AG10803 (cell line): ENCODE results near the gene FYCO1.

Source experiments
- DNase-seq: peaks from one replicate; pipeline ENCODE4 v3.0.0; 2010; ENCODE audit warnings: low read depth
- H3K4me3 ChIP-seq: 2 replicates; pipeline ENCODE4 v1.5.1; 2011; ENCODE audit warnings: mild to moderate bottlenecking, low read length, control low read depth
- TF ChIP-seq, protein P1 (sequence below): conservative IDR thresholded peaks from 2 replicates; pipeline ENCODE4 v1.5.1; 2011; ENCODE audit warnings: mild to moderate bottlenecking, low read length, control low read depth, inconsistent platforms

The FYCO1 gene

DNA sequence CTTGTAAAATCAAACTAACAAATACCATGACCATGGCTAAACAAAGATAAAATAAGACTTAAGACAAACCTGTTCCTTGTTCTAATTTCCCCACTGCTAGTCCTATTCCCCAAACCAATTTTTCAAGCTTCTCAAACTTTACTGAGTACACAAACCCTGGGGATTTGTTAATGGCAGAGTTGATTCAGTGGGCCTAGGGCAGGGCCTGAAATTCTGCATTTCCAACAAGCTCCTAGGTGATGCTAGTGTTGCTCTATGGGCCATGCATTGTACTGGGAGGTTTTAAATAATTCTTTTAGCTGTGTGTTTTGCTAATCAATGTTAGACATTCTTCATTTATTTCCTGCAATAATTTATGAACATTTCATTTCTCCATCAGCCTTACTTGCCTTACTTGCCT, 122.6 kb downstream of the FYCO1 start:
- TF ChIP-seq, protein P1, sequence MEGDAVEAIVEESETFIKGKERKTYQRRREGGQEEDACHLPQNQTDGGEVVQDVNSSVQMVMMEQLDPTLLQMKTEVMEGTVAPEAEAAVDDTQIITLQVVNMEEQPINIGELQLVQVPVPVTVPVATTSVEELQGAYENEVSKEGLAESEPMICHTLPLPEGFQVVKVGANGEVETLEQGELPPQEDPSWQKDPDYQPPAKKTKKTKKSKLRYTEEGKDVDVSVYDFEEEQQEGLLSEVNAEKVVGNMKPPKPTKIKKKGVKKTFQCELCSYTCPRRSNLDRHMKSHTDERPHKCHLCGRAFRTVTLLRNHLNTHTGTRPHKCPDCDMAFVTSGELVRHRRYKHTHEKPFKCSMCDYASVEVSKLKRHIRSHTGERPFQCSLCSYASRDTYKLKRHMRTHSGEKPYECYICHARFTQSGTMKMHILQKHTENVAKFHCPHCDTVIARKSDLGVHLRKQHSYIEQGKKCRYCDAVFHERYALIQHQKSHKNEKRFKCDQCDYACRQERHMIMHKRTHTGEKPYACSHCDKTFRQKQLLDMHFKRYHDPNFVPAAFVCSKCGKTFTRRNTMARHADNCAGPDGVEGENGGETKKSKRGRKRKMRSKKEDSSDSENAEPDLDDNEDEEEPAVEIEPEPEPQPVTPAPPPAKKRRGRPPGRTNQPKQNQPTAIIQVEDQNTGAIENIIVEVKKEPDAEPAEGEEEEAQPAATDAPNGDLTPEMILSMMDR: no peak
- no peak overlapping the region for H3K4me3 ChIP-seq
- DNase-seq: no peak

- H3K4me3 ChIP-seq: no peak overlapping the region
- TF ChIP-seq, protein P1: no peak
- no peak for DNase-seq
Observed at GRCh38 chr3:45872569-45872968, 123.1 kb downstream of the FYCO1 start.

DNA sequence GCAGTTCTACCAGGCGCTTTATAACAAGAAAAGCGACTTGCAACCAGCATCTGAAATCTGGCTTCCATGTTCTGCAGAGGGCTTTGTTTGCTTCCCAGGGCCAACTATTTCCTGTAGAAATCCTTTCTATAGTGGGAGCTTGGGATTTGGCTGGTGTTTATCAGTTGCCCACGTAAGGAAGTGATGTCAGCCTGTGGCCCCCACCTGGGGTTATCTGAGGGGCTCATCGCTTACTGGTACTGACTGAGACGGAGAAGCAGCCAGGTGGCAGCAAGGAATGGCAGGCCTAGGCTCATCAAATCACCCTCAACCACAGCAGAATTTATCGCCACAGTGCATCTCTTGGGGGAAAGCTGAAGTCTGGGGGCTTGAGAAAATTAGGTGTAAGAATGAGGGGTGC, 123.8 kb downstream of the FYCO1 start:
- TF ChIP-seq, protein P1: no peak
- no peak for DNase-seq
- H3K4me3 ChIP-seq: no peak overlapping the region

DNA sequence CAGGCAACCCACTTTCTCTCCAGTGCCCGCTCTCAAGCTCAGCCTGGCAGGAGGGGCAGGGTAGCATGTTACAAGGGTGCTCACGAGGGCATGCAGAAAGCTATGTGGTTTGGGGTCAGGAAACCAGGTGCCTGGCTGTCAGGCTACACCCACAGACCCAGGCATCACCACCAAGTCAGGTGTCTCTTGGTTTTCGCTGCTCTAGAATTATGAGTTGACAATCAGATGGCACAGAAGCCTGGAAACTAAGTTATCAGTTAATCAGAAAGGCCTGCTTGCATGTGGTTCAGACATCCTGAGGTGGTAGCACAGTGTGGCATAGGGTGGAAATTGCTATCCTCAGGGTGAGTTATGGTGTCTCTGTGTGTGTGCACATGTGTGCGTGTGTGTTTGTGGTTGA, 125.5 kb downstream of the FYCO1 start:
- TF ChIP-seq, protein P1: no peak
- H3K4me3 ChIP-seq: no peak overlapping the region
- DNase-seq: no peak

DNA sequence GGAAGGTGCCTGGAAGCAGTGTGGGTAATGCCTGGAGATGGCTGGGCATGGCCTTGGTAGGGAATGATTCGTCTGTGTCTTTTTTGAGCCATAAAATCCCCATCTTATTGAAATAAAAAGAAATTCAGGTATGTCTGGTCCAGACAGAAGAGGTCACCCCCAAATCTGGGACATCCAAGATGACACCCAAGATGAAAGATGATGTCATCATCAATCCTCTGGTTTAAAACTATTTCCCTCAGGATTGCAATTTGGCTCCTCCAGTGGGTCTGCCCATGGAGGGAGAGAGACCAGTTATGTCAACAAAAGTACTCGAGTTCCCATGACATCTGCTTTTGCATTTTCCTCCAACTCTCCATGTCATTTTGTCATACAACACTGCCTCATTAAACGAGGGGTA, 126.0 kb downstream of the FYCO1 start:
- no peak overlapping the region for H3K4me3 ChIP-seq
- TF ChIP-seq, protein P1: no peak
- no peak for DNase-seq

DNA sequence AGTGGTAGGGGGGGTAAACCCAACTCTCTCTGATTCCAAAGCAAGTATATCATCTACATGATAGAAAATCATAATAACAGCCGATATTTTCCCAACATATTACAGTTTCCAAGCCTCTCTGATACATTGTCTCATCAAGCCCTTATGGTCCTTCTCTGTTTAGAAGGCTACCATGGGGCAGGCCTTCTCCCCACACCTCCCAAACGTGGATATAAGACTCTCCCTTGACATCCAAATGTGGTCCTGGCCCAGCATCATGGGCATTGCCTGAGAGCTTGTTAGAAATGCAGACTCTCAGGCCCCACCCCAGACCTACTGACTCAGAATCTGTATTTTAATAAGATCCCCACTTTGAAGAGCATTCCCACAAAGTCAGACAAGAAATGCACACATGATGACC, 127.0 kb downstream of the FYCO1 start:
- H3K4me3 ChIP-seq: no peak overlapping the region
- no peak for DNase-seq
- TF ChIP-seq, protein P1: no peak

GRCh38 chr3:45868213-45868612, 127.4 kb downstream of the FYCO1 start:
- DNase-seq: no peak
- TF ChIP-seq, protein P1: no peak
- no peak overlapping the region for H3K4me3 ChIP-seq
